ENCODE data around the gene RAET1G. TPM values are rescaled to one million over a fixed set of nuclear protein-coding genes. Genes with fewer than 3 reads are reported as not detected.
A peak's percentile ranks its signal among the peaks of the same experiment; 100 is the strongest.
"Not testable (repeated sequence)": the region's sequence is repeated elsewhere in the genome, so short reads cannot be mapped to it uniquely, and the experiment has no call there.

Gene RAET1G
- total RNA-seq, 1 experiment from 2014 or later = 1.5 TPM

DNA sequence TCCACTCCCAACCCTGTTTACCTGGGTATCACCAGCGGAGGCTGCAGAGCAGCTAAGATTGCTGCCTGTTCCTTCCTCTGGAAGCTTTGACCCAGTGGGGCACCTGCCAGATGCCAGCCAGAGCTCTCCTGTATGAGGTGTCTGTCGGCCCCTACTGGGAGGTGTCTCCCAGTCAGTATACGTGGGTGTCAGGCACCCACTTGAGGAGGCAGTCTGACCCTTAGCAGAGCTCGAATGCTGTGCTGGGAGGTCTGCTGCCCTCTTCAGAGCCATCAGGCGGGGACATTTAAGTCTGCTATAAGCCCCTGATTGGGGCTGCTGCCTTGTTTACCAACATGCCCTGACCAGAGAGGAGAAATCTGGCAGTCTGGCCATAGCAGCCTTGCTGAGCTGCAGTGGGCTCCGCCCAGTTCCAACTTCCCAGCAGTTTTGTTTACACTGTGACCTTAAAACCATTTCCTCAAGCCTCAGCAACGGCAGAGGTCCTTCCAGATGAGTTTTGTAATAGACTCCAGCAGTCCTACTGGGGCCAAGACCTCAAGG lies 27.8 kb downstream of the RAET1G start:
- H3K9me3 ChIP-seq (ENCODE audit: low read length) = no peaks in the 10 kb centered on the region
- no peaks in the 10 kb centered on the region for H3K79me2 ChIP-seq (ENCODE audit: low read length)
- no peaks in the 10 kb centered on the region for H4K20me1 ChIP-seq (ENCODE audit: low read length)
- H3K27ac ChIP-seq (ENCODE audit: low read length) = peak overlapping the region; percentile 86
- POLR2A ChIA-PET (ENCODE audit: unreplicated experiment) = no interaction called here
- peak; percentile 64 for DNase-seq
- H3K9me2 ChIP-seq (replicated peaks; ENCODE audit: low read length) = no peaks in the 10 kb centered on the region
- ATAC-seq = peak; percentile 61
- peak overlapping the region; percentile 27; the same call in 1 of the 2 replicates for H3K4me3 ChIP-seq (ENCODE audit: low read length)
- TF ChIP-seq EZH2phosphoT487 (IDR thresholded peaks at IDR 0.05; ENCODE audit: borderline replicate concordance, low read length) = no peak
- TF ChIP-seq, protein P1, sequence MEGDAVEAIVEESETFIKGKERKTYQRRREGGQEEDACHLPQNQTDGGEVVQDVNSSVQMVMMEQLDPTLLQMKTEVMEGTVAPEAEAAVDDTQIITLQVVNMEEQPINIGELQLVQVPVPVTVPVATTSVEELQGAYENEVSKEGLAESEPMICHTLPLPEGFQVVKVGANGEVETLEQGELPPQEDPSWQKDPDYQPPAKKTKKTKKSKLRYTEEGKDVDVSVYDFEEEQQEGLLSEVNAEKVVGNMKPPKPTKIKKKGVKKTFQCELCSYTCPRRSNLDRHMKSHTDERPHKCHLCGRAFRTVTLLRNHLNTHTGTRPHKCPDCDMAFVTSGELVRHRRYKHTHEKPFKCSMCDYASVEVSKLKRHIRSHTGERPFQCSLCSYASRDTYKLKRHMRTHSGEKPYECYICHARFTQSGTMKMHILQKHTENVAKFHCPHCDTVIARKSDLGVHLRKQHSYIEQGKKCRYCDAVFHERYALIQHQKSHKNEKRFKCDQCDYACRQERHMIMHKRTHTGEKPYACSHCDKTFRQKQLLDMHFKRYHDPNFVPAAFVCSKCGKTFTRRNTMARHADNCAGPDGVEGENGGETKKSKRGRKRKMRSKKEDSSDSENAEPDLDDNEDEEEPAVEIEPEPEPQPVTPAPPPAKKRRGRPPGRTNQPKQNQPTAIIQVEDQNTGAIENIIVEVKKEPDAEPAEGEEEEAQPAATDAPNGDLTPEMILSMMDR (conservative IDR thresholded peaks at IDR 0.05; ENCODE audit: low read depth, low read length) = no peak; the same call in 1 of the 2 replicates
- no peak overlapping the region for H2AFZ ChIP-seq (ENCODE audit: low read length)
- no peaks in the 10 kb centered on the region for H3K36me3 ChIP-seq (ENCODE audit: low read depth, low read length)
- no peaks in the 10 kb centered on the region for H3F3A ChIP-seq (ENCODE audit: low read length, unreplicated experiment)
- intact Hi-C loops (cut with micrococcal nuclease) = no loop called here
- no peak overlapping the region for H3K9ac ChIP-seq (ENCODE audit: low read length)
- CTCF ChIA-PET = no interaction called here
- H3K27me3 ChIP-seq (ENCODE audit: low read length) = no peaks in the 10 kb centered on the region
- no TSS peak for BruUV-seq (replicated peaks)
- peaks cover 44% of the 10 kb centered on the region for H3K4me1 ChIP-seq (ENCODE audit: insufficient read depth, low read length)
- peak overlapping the region; percentile 79 for H3K4me2 ChIP-seq (ENCODE audit: low read length)

DNA sequence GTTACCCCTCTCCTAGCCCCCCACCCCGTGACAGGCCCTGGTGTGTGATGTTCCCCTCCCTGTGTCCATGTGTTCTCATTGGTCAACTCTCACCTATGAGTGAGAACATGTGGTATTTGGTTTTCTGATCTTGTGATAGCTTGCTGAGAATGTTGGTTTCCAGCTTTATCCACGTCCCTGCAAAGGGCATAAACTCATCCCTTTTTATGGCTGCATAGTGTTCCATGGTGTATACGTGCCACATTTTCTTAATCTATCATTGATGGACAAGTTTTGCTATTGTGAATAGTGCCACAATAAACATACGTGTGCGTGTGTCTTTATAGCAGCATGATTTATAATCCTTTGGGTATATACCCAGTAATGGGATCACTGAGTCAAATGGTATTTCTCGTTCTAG lies 31.1 kb downstream of the RAET1G start:
- H4K20me1 ChIP-seq (ENCODE audit: low read length); H3K27me3 ChIP-seq (ENCODE audit: low read length); H3K9me3 ChIP-seq (ENCODE audit: low read length); H3K79me2 ChIP-seq (ENCODE audit: low read length); H3K27ac ChIP-seq (ENCODE audit: low read length); H3F3A ChIP-seq (ENCODE audit: low read length, unreplicated experiment); H3K4me2 ChIP-seq (ENCODE audit: low read length); CTCF ChIA-PET; ATAC-seq; POLR2A ChIA-PET (ENCODE audit: unreplicated experiment); H3K36me3 ChIP-seq (ENCODE audit: low read depth, low read length); BruUV-seq (replicated peaks); H2AFZ ChIP-seq (ENCODE audit: low read length); H3K9me2 ChIP-seq (replicated peaks; ENCODE audit: low read length); intact Hi-C loops (cut with micrococcal nuclease); DNase-seq; H3K4me3 ChIP-seq (ENCODE audit: low read length); H3K9ac ChIP-seq (ENCODE audit: low read length): not testable (repeated sequence)
- H3K4me1 ChIP-seq (ENCODE audit: insufficient read depth, low read length) = peaks cover 32% of the 10 kb centered on the region

DNA sequence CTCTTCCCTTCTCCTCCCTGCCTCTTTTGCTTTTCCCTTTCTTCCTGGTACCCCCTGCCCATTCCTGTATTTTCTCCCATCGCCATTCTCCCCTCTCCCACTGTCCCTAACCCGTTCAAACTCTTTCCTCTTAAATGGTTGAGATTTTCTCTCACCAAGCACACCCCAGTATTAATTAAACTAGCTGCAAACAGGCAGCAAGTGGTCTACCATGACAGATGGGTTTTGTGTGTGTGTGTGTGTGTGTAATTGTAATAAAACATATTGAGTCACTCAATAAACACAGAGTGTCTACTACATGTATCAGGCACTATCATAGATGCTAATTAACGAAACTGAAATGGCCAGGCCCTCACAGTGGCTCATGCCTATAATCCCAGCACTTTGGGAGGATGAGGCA lies 31.7 kb downstream of the RAET1G start:
- no peaks in the 10 kb centered on the region for H3K79me2 ChIP-seq (ENCODE audit: low read length)
- DNase-seq = peak; percentile 56
- ChIA-PET CTCF (no interaction called here), POLR2A (ENCODE audit: unreplicated experiment) (no interaction called here)
- no peaks in the 10 kb centered on the region for H3K9me2 ChIP-seq (replicated peaks; ENCODE audit: low read length)
- no peak overlapping the region for H3K4me2 ChIP-seq (ENCODE audit: low read length)
- BruUV-seq (replicated peaks) = no TSS peak
- TF ChIP-seq EZH2 (IDR thresholded peaks at IDR 0.05; ENCODE audit: low read length, unreplicated experiment) (no peak), EZH2phosphoT487 (IDR thresholded peaks at IDR 0.05; ENCODE audit: borderline replicate concordance, low read length) (no peak)
- TF ChIP-seq, protein P1 (conservative IDR thresholded peaks at IDR 0.05; ENCODE audit: low read depth, low read length) = no peak
- no peaks in the 10 kb centered on the region for H3K36me3 ChIP-seq (ENCODE audit: low read depth, low read length)
- H3K4me3 ChIP-seq (ENCODE audit: low read length) = no peak overlapping the region
- ATAC-seq = peak; percentile 32; the same call in 1 of the 2 replicates
- H2AFZ ChIP-seq (ENCODE audit: low read length) = no peak overlapping the region
- intact Hi-C loops (cut with micrococcal nuclease) = no loop called here
- H3K9ac ChIP-seq (ENCODE audit: low read length) = no peak overlapping the region
- peaks cover 25% of the 10 kb centered on the region for H3K4me1 ChIP-seq (ENCODE audit: insufficient read depth, low read length)
- no peaks in the 10 kb centered on the region for H3K9me3 ChIP-seq (ENCODE audit: low read length)
- H3K27me3 ChIP-seq (ENCODE audit: low read length) = no peaks in the 10 kb centered on the region
- H3F3A ChIP-seq (ENCODE audit: low read length, unreplicated experiment) = no peaks in the 10 kb centered on the region
- H3K27ac ChIP-seq (ENCODE audit: low read length) = no peak overlapping the region
- no peaks in the 10 kb centered on the region for H4K20me1 ChIP-seq (ENCODE audit: low read length)

Measured in PC-3 (cell line).